Measurements from ENCODE around the gene MED15.

- TF ChIP-seq CTCF (IDR thresholded peaks at IDR 0.05 in 4 of 5, conservative IDR thresholded peaks at IDR 0.05 in 1 of 5) (no peak), POLR2A (IDR thresholded peaks at IDR 0.05) (no peak)
These were observed 3.6 kb downstream of the MED15 start for GRCh38 chr22:20510811-20511577.

Data from gastrocnemius medialis (tissue), 4 donors.